GM19025 (cell line): ENCODE measurements around the gene STK10.
"Not testable (repeated sequence)": the region's sequence is repeated elsewhere in the genome, so short reads cannot be mapped to it uniquely, and the experiment has no call there.

Source experiments
- ATAC-seq: cut with Tn5 transposase; IDR thresholded peaks from one replicate; pipeline ENCODE4 v1.9.1; 2021; ENCODE audit warnings: mild to moderate bottlenecking, low read depth, moderate library complexity; ENCODE audit not compliant: unreplicated experiment

STK10 gene

DNA sequence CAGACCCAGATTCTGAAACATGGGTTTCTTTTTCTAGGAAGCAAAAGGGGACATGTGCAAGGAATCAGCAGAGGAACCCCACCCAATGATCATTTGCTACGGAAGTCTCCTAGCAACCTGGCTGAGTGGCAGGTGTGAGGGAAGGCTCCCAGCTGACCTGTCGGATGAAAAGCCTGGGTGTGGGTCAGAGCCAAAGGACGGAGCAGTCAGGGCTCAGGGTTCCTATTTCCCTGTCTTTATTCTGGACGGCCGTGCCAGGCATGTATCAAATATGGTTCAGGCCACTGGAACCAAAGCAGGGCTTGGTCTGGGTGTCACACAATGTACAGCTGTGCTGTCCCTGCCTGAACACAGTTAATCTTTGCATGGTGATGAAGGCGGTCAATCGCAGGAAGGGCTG, 20.1 kb downstream of the STK10 start:
- no peak for ATAC-seq

DNA sequence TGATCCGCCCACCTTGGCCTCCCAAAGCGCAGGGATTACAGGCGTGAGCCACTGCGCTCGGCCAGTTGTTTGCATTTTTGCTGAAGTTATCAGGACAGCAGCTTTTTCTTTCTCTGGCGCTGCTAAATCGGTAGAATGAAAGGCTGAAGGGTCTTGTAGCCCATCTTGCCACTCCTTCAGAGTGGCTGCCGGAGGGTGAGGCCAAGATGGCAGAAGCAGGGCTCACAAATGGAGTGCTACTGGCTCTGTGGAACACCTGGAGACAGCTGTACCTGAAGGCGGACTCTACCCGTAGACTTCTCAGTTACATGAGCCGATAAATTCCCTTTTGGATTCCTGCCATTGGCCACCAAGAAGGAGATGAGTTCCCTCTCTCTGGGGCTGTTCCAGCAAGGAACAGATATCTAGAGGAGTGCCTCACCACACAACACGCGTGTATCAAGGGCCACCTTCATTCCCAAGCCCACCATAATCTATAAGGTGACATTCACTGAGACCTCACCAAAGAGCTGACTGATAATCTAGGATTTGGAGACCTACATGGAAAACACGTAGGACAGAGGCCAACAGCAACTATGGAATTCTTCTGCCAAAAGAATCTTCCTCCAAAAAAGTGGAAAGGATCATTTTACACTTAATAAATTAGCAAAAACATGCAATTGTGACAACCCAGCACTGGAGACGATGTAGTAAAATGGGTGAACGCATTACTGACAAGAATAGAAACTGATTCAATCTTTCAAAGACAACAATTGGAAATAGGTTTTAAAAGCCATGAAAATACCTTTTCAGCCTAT, 21.8 kb downstream of the STK10 start:
- ATAC-seq = no peak

DNA sequence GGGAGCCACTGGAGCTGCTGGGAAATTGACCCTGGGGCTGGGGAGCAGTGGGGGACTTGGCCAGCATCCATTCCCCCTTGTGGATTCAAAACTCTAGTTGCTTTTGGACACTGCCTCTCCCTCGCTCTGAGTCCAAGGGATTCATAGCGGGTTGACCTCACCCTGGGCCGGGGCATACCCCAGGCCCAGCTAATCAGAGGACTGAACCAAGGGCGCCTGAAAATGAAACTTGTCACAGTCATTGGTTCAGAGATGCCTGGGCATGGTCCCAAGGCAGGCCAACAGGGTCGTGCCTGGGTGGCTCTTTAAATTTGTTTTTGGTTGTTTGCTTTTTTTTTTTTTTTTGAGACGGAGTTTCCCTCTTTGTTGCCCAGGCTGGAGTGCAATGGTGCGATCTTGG, 22.6 kb downstream of the STK10 start:
- peak; percentile 91 for ATAC-seq

DNA sequence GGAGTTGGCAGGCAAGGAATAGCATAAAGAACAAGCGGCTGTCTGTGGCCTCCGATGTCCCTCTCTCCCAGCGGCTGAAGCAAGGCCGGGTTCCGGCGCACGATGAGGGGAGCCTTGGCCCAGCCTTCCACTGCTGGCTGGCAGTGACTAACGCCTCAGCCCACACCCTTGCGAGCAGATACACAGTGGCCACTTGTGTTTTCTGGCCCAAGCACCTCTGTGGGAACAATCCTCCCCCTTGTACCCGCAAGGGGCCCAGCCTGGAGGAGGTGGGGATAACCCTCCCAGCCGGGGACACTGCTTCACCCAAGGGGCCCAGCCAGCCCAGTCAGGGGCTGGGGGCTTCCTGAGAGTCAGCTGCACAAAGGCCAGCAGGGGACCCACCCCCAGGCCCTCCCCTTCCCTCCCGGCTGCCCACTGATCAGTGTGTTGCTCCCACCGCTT, 23.2 kb downstream of the STK10 start:
- no peak for ATAC-seq

DNA sequence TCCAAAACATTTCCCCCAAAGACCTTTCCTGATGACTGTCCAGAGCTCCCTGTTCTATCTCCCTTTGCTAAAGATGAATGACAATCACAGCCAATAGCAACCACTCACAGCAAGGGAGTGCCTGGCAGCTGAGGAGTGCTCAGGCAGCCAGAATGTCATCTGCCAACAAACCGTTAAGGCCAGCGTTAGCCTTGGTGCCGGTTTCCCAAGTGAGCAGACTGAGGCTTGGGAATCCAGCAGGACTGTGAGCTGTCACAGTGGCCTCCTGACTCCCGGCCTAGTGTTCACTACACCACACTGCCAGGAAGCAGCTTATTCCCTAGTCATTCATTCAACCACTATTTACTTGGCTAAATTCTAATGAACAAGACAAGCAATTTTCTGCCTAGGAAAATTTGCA, 24.7 kb downstream of the STK10 start:
- ATAC-seq = no peak

DNA sequence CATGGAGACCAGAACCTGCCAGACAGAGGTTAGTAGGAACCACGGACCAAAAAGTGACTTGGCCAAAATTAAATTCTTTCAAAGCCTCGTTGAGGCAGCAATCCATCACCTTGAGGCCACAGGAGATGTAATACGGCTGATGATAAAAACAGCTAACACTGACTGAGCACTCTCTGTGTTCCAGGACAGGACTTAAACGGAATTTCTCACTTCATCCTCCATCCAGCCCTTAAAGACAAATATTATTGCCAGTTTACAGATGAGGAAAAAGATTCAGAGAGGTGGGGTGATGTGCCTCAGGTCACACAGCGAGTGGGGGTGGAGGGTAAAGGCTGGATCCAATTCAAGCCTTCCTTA, 25.1 kb downstream of the STK10 start:
- no peak for ATAC-seq

DNA sequence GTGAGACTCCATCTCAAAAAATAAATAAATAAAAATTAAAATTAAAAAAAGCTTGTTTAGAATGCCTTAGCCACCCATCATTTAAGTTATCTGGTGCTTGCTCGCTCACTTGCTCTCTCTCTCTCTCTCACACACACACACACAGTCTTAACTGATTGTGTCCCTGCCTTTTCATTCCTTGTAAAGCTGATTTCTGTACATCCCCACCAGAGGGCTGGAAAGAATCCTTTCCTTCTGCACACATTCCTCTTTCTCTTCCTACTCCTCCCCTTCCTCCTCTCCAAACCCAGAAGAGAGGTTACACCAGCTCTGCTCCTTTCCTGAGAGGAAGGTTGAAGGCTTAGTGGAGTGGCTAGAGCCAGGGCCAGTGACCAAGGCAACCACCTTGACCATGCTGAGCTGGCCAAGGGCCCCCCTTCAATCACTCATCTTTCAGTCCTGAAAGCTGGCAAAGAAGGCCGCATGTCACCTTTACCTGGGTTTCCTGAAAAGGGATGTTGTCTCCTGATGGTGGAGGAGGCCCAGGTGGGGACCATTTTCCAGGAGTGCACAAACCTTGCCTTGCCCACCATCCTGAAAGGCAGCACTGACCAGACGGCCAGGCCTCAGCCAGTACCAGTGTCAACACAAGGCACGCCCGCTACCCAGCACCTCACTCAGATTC, 25.6 kb downstream of the STK10 start:
- ATAC-seq = no peak

DNA sequence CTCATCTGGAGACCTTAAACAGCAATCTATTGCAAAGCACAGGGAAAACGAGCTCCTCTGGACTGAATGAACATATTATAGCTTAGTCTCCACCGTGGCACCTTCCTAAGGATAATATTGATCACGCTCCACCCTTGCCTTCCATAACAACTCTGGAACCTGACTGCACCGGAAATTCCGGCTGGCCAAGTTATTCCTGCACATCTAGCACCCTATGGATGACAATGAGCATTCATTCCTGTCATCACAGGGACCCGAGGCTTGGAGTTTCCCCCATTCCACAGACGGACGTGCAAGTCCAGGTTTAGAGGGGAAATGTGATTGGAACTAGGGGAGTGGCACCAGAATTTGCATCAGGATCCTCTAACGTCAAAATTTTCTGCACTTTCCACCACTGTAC, 27.5 kb downstream of the STK10 start:
- ATAC-seq = no peak

DNA sequence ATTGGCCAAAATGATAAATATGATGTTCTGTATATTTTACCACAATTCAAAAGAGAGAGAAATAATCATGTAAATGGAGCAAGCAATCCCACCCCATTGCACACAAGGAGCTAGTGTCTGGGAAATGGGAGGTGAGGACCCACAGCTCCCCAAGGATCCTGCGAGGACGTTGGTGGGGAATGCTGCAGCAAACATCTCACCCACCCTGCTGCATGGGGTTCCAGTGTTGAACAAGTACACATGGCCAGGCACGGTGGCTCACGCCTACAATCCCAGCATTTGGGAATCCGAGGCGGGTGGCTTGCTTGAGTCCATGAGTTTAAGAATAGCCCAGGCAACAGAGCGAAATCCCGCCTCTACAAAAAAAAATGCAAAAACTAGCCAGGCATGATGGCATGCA, 29.0 kb downstream of the STK10 start:
- no peak for ATAC-seq

DNA sequence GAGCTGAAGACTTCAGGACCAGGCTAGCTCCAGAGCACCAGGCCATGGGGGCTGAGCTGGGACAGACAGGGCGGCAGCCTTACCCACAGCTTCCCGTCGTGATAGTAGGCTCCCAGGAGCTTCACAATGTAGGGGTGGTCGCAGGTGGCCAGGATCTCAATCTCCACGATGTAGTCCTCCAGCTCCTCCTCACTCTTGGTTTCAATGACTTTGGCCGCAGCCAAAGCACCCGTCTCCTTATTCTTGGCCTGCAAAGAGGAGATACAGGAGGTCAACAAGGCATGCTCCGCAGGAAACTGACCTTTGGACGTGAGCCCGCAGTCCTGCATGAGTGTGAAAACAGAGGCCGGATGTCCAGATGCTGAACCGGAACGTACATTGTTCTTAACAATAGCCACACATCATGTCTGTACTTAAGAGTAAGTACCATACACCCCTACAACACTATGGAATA, 31.5 kb downstream of the STK10 start:
- no peak for ATAC-seq

DNA sequence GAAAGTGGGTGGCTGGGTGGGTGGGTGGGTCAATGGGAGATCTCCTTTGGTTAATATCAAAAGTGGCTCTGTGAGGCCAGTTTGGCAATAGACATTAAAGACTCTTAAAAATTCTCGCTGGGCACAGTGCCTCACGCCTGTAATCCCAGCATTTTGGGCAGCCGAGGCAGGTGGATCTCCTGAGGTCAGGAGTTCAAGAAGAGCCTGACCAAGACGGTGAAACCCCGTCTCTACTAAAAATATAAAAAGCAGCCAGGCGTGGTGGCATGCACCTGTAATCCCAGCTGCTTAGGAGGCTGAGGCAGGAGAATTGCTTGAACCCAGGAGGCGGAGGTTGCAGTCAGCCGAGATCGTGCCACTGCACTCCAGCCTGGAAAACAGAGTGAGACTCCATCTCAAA, 32.9 kb downstream of the STK10 start:
- ATAC-seq = not testable (repeated sequence)

DNA sequence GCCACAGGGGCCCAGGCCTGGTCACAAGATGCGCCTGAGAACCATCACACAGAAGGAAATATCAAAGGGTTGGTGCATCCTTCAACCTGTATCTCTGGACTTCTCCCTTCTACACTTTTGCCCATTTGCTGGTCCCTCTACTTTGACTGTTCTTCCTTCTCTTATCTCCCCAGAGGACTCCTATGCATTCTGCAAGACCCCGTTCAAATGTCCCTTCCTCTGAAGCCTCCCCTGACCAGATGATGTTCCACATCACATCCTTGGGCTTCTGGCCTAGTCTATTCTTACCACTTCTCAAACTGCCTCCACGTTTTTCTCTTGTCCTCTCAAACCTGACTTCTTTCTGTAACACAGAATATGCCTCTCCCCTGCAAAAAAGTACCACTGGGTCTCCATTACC, 34.3 kb downstream of the STK10 start:
- ATAC-seq = no peak

DNA sequence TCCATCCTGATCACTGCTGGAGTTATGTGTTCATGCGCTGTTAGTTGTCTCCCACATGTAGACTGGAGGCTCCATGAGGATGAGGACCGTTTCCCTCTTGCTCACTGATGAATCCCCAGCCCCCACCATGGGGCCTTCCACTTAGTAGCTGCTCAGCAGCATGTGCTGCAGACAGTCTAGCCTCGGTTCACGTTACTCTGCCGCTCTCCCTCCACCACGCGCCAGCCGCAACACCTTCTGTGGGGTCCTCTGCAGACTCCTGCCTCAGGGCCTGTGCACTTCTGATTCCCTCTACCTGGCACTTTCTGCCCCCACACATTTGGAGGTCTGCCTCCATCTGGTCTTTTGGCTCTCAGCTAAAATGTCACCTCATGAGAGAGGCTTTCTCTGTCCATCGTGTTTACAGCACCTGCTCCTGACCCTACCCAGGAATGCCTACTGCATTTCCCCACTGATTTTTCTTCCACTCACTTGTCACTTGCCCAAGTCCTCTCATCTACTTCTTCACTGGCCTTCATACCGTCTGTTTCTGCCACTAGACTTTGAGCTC, 36.3 kb downstream of the STK10 start:
- ATAC-seq = no peak

DNA sequence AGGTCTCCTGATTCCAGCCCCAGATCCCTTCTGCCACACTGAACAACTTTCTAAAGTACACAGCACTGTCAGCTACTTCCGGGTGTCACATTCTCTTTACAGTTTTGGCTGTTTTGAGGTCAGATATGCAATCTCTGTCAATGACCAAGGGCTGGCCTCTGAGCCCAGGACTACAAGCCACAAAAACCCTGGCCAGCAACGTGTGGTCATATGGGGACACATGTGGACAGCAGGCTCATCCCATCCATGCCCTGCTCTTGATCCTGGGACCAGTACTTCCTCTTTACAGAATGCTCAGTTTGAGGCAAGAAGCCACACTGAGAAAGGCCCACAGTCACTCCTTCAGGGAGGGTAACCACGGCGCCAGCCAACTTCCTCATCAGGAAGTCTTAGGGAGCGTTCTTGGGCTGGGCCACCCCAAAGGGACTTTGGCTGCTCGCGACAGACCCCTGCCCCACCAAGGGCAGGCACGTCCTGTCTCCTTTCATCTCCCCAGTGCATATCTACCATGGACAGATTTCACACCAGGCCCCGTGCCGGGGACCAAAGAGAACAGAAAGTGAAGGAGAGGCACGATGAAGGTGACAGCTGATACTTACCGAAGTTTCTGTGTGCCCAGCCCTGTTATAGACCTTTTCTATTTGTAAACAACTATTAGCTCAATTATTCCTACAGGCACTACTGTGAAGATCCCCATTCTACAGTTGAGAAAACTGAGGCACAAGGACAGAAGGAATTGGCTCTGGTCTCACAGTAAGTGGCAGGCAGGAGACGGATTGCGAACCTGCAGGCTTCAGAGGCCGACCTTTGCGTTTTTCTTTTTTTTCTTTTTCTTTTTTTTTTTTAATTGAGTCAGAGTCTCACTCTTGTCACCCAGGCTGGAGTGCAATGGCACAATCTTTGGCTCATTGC, 37.3 kb downstream of the STK10 start:
- ATAC-seq = peak; percentile 64

DNA sequence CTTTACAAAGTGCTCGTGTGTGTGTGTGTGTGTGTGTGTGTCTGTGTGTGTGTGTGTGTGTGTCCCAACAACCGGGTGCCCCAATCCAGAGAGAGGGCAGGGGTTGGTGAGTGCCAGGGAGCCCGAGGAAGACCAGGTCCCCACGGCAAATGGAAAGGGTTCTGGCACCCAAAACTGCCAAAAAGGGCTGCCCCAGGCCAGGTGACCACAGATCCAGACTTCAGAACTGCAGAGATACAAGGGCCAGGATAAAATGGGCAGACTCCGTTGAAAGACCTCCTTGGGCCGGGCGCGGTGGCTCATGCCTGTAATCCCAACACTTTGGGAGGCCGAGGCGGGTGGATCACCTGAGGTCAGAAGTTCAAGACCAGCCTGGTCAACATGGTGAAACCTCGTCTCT, 38.5 kb downstream of the STK10 start:
- ATAC-seq = not testable (repeated sequence)

DNA sequence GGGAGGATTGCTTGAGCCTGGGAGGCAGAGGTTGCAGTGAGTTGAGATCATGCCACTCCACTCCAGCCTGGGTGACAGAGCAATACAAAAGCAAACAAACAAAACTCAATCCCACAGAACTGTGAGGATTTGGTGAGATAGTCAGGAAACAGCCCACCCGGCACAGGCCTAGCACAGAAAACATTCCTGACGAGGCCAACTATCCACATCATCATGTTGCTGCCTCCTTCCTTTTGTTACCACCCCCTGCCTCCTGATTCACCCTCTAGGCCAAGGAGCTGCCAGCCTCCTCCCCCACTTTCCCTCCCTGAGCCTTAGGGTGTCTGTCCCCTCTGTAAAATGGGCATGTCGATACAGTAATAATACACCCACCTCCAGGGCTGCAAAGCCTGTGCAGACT, 39.0 kb downstream of the STK10 start:
- no peak for ATAC-seq

DNA sequence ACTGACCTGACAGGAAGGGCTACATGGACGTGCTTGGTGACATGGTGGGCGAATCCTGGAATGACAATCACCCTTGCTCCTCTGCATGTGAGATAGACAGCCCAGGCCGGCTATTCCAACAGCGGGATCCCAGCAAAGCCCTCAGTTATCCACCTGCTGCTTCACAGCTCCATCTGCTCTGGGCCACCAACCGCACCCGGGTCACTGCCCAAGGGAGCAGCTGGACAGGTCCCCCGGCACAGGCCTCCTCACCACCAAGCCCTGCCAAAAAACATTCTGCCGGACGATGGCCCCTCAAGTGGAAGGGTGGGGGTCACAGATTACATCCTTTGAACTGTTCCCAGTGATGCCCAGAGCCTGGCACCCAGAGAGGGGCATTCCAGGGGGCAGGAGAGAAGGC, 39.6 kb downstream of the STK10 start:
- no peak for ATAC-seq

DNA sequence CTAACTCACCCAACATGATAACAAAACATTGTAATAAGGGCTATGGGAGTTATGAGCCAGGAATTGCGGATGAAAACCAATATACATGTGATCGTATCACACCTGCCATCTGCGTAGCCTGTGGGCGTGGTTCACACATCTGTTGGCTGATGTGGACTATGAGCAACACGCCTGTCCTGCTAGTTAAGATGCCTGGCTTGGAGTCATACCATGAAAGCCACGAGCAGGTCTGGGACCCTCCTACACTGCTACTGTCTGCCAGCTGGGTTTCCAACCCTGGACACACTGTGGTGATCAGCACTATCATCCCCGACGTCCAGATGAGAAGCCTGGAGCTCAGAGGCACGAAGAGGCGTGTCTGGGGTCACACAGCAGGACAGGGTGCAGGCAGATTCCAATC, 40.2 kb downstream of the STK10 start:
- no peak for ATAC-seq

DNA sequence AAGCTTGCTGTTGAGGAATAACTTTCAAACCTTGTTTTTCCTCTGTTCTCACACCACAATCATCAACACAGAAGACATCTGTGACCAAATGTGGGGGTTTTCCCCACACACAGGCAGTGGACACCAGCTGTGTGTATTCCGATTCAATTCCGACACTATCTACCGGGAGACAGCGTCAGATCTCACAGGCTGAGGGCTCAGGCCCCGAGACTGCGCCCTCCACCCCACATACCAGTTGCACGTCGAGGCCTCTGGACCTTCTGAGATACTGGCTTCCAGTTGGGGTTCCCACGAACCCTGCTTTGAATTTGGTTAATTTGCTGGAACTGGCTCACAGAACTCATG, 41.3 kb downstream of the STK10 start:
- no peak for ATAC-seq

DNA sequence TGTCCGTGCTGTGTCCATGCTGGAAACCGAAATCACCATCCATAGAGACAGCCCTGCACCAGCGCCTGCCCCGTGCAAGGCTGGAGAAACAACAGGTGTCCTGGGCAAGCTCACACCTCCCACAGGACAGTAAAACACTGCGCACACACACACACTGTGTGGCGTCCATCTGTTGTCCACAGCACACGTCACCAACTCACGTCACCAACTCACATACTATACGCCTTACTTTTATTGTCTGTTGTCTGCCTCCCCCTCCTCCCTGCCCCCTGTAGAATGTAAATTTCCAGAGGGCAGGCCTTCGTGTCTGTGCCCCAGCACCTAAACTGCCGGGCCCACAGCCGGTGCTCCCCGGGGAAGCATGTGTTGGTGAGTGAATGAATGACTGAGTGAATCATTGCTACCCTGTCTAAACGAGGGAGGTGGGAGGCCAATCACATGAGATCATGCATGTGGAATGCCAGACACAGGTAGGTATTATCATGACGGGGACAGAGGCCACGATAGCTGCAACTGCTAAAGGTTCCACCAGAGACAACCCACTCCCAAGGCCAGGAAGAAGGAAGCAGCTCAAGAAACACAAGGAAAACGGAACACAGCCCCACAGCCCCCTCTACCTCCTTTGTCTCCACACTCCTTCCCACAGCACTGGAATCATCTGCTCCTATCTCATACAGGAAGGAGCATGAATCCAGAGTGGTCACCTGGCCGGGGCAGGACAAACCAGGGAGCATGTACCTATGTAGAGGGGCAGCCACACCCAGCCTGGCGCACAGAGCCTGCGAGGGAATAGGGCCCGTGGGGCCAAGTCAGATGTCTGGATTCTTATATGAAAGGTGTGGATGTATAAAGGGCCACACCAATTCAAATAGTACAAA, 41.9 kb downstream of the STK10 start:
- ATAC-seq = no peak
